NCI-H526 (cell line): ENCODE results near the gene HHIPL1.

ENCODE experiments used
- DNase-seq, 2 experiments: peaks; one replicate each; lab custom pipeline; 2025; lab: John Stamatoyannopoulos, UW

HHIPL1 gene

GRCh38 chr14:99676657-99677056 lies 31.7 kb downstream of the HHIPL1 start:
- no peak for DNase-seq

DNA sequence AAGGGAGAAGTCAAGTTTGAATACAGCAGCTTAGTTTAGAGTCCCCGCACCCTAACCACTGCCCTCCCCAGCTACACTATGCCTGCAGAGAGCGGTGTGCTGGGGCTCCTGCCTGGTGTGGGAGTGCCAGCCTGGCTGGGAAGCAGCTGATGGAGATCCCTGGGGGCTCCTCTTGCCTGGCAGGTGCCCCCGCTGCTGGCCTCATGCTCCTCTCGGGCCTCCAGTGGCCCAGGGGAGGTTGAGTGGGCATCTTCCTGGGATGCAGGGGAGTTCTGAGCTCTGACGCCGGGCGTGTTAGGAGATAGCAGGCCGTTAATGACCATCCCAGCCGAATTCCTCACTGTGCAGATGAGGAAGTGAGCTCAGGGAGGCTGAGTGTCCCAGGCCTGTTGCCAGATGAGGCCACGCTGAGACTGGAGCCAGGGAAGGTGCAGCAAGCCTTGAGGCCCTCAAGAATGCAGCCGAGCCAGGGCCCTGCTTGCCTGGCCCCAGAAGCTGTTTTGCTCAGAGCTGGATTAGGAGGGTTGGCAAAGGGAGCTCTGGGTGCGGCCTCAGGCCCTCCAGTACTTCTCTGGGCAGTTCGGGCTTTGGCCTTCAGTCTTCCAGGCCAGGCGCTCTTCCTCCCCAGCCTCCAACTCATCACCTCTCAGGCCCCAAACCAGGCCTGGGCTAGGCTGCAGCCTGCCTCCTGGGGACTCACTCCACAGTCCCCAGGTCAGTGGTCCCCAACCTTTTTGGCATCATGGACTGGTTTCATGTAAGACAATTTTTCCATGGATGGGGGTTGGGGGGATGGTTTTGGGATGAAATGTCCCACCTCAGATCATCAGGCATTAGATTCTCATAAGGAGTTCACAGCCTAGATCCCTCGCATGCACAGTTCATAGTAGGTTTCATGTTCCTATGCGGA lies 32.6 kb downstream of the HHIPL1 start:
- no peak for DNase-seq

- DNase-seq = no peak
Observed at GRCh38 chr14:99678198-99678597, 33.3 kb downstream of the HHIPL1 start.

DNA sequence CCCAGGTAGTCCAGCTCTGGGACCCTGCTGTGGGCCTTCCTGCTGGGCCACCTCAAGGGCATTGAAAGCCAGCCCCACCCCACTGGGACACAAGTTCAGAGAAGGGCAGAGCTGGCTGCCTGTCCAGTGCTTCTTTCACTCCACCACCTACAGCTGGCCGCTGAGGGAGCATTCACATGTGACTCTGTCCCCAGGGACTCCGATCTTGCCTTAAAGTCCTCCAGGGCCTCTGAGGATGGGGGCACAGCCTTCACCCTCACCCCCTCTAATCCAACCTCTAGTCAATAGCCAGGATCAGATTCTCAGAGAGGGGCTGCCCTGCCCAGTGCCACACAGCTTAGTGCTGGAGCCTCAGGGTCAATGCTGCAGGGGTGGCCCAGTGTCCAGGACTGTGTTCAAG lies 34.2 kb downstream of the HHIPL1 start:
- DNase-seq = no peak

GRCh38 chr14:99679543-99679942 lies 34.6 kb downstream of the HHIPL1 start:
- no peak for DNase-seq

DNA sequence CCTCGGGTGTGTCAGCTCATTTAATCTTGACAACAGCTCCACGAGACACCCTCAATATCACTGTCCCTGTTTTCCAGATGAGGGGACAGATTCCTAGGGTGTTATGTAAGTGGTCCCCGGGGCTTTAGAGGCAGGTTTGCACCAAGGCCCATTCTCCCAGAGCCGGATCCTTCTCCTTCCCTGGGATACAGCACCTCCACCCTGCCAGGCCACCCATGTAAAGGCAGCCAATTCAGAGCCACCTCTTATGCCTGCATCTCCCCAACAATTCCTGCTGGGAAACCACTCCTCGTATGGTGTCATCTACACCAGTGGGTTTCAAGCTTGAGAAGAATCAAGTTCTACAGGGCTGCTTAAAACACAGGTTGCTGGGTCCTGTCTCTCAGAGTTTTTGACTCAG lies 35.1 kb downstream of the HHIPL1 start:
- no peak for DNase-seq

GRCh38 chr14:99681101-99681831 lies 36.3 kb downstream of the HHIPL1 start:
- DNase-seq = no peak

GRCh38 chr14:99681832-99682148 lies 36.9 kb downstream of the HHIPL1 start:
- no peak for DNase-seq

DNA sequence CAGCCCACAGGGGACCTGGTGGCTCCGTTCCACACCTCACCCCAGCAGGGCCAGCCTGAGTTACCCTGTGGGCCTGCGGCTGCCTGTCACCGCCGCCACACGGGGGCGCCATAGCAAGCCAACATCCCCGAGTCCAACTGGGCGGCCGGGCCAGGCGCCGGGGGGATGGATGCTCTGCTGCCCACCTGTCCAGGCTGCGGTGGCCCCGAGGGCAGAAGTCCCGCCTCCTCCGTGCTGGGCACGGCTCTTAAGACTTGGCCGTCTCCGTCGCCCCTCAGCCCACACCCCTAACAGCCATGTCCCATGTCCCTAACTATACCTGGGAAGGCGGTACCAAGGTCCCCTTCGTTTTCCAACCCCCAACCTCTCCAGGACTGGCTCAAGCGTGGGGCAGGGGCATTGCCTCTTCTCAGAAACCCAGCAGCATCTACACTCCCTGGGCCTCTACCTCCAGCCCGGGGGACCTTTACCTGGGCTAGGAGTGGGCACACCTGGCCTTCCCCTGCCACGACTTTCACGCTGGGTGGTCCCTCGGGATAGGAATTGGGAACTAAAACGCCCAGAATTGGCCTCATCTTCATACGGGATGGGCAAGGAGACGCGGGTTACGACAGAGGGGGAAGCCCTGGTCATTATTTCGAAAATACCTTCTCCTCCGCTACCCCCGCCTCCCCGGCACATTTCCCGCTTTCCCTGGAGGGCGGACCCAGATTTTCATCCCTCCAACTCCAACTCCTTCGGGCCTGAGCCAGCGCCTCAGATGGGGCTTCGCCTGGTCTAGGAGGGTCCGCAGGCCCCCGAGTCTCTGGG lies 38.1 kb downstream of the HHIPL1 start:
- DNase-seq = peak; percentile 46 to 87

GRCh38 chr14:99683619-99684409 lies 38.9 kb downstream of the HHIPL1 start, which contains the start of gene CYP46A1:
Gene CYP46A1, plus strand, starts transcription at chr14:99684298. Its CDS starts 120 bp downstream, at chr14:99684418.
- DNase-seq = peak; percentile 91 to 99

- peak in 1 of 2 experiments; percentile 65 for DNase-seq
Observed at GRCh38 chr14:99684410-99684934, 39.5 kb downstream of the HHIPL1 start.

- no peak for DNase-seq
Observed at GRCh38 chr14:99685151-99685591, 40.2 kb downstream of the HHIPL1 start.

- no peak for DNase-seq
Observed at GRCh38 chr14:99685596-99685995, 40.7 kb downstream of the HHIPL1 start.

DNA sequence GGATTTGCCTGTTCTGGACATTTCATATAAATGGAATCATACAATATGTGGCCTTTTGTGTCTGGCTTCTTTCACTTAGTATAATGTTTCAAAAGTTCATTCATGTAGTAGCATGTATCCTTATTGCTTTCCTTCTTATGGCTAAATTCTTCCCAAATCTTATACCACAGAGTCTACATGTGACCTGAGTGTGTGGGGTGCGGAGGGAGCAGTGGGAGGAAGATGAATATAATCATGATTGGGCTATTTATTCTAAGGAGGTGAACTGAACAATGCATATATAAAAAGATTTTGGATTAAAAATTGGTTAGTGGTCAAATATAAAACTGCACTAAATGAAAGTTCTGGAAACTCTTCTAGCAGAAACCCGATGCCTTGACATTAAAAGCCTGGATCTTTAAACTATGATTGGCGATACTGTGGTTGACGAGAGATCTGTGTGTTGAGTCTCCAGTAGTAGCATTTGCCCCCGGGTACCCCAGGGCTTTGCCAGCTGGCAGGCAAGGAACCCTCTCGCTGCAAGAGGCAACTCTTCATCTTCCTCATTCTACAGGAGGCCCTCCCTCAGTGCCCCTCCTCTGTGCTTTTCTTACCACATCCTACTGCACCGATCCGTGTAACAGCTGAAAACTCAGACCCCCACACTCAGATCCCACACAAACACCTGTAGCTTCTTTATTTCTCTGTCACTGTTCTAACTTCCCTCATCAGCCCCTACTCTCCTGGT lies 41.8 kb downstream of the HHIPL1 start:
- no peak for DNase-seq

- DNase-seq = peak in 1 of 2 experiments; percentile 41
Observed at GRCh38 chr14:99687284-99688209, 42.6 kb downstream of the HHIPL1 start.

- DNase-seq = no peak
Observed at GRCh38 chr14:99688210-99688581, 43.3 kb downstream of the HHIPL1 start.

- DNase-seq = no peak
Observed at GRCh38 chr14:99688629-99689028, 43.7 kb downstream of the HHIPL1 start.

- DNase-seq = no peak
Observed at GRCh38 chr14:99689266-99690236, 44.6 kb downstream of the HHIPL1 start.
